GM18511 (cell line): Measurements from ENCODE around the gene TPD52L1.
"Not testable (repeated sequence)": the region's sequence is repeated elsewhere in the genome, so short reads cannot be mapped to it uniquely, and the experiment has no call there.

ENCODE experiments used
- ATAC-seq: cut with Tn5 transposase; IDR thresholded peaks from one replicate; pipeline ENCODE4 v1.9.1; 2021; ENCODE audit warnings: mild to moderate bottlenecking, moderate library complexity; ENCODE audit not compliant: unreplicated experiment

TPD52L1 gene, protein sequence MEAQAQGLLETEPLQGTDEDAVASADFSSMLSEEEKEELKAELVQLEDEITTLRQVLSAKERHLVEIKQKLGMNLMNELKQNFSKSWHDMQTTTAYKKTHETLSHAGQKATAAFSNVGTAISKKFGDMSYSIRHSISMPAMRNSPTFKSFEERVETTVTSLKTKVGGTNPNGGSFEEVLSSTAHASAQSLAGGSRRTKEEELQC

GRCh38 chr6:125153391-125154117, at the start of gene TPD52L1:
Gene TPD52L1, plus strand, starts transcription at chr6:125153773. Its CDS starts 179 bp downstream, at chr6:125153952.
- ATAC-seq, result peak; percentile 98

- ATAC-seq, result no peak
These were observed 49.1 kb upstream of the TPD52L1 start for GRCh38 chr6:125104425-125104824.

- no peak for ATAC-seq
These were observed 46.5 kb upstream of the TPD52L1 start for GRCh38 chr6:125107048-125107447.

DNA sequence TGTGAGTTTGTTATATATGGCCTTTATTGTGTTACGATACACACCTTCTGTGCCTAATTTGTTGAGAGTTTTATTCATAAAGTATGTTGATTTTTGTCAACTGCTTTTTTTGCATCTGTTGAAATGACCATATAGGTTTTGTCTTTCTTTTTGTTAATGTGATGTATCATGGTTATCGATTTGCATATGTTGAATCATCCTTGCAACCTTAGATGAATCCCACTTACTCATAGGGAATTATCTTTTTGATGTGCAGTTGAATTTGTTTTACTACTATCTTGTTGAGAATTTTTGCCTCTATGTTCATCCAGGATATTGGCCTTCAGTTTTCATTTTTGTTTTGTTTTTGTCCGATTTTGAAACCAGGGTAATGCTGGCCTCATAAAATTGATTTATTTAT, 45.7 kb upstream of the TPD52L1 start:
- ATAC-seq, result no peak

DNA sequence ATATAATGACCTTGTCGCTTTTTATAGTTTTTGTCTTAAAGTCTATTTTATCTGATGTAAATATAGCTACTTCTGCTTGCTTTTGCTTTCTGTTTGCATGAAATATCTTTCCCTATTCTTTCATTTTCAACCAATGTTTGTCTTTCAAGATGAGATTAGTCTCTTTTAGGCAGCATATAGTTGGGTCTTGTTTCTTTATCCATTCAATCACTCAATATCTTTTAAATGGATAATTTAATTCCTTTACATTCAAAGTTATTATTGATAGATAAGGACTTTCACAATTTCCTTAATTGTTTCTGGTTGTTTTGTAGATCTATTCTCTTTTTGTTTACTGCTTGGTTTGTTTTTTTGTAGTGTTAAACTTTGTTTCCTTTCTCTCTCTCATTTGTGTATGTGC, 43.5 kb upstream of the TPD52L1 start:
- no peak for ATAC-seq

- no peak for ATAC-seq
These were observed 42.2 kb upstream of the TPD52L1 start for GRCh38 chr6:125111219-125111983.

DNA sequence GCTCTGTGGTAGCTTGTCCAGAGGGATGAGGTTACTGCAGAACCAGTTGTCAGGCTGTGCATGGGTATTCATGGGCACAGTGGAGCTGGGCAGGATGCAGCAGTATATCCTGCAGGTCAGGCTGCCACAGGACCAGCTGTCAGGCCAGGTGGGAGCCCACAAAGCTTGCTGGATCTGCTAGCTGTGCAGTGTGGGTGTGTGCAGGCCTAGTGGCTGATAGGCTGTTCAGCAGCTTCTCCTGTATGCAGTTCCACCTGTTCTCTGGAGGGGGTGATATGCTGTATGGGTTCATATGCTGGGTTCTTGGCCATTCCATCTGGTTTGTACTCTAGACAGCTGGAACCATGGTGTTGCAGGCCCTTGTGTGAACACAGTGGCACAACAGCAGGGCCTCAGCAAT, 40.6 kb upstream of the TPD52L1 start:
- no peak for ATAC-seq

GRCh38 chr6:125114248-125114858, 39.2 kb upstream of the TPD52L1 start:
- ATAC-seq, result peak; percentile 81

- no peak for ATAC-seq
These were observed 37.4 kb upstream of the TPD52L1 start for GRCh38 chr6:125116170-125116569.

- ATAC-seq, result no peak
These were observed 36.9 kb upstream of the TPD52L1 start for GRCh38 chr6:125116710-125117109.

DNA sequence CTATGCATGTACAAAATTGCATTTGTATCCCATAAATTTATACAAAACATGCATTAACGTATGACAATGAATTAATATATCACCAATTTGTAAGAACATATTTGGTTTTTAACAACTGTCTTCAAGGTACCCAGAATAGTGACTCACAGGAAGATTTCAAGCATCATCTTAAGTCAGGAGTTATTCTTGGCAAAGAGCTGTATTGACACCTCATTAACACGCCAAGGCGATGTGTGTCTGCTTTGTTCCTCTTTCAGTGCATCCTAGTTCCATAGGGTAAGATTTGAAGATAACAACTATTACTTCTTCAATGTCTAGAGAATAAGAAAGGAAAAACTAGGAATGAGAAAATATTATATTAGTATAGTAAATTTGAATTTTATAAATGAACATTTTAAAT, 35.8 kb upstream of the TPD52L1 start:
- ATAC-seq, result no peak

- no peak for ATAC-seq
These were observed 33.5 kb upstream of the TPD52L1 start for GRCh38 chr6:125120054-125120590.

DNA sequence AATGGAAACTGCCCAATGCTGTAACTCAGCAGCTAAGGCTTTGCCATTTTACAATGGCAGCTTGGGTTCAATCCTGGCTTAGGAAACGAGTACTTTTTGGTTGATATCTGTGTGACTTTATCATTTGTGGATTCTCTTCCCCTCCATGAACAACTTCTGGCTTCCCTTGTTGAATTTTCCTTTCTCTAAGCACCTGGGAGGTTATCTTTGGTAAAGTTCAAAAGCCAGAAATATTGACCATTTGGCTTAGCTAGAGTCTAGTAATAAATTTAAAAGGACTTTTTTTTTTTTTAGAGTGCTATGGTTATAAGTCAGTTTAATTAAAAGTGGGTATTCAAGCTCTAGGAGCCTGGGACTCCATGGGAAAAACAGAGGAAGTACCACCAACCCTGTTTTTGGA, 31.7 kb upstream of the TPD52L1 start:
- ATAC-seq, result no peak

- no peak for ATAC-seq
These were observed 30.5 kb upstream of the TPD52L1 start for GRCh38 chr6:125123051-125123450.

- no peak for ATAC-seq
These were observed 30.0 kb upstream of the TPD52L1 start for GRCh38 chr6:125123468-125124048.

DNA sequence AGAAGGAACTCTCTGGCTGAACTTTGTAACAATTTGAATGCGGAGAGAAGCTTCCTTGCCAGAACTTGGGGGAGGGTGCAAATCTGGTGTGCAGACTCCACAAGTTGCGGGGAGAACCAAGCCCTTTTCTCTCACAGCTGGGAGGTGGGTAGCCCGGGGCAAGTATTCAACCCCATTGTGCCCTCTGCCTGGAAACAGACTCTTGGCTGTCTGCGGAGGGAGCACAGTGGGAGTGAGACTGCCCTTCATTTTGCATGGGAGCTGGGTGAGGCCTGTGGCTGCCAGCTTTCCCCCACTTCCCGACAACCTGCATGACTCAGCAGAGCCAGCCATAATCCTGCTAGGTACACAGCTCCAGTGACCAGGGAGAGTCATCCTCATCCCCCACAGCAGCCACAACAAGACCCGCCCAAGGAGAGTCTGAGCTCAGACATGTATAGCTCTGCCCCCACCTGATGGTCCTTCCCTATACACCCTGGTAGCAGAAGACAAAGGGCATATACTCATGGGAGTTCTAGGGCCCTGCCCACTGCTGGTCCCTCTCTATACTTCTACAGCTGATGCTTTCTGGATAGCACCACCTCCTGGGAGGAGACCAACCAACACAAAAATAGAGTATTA, 29.4 kb upstream of the TPD52L1 start:
- no peak for ATAC-seq

DNA sequence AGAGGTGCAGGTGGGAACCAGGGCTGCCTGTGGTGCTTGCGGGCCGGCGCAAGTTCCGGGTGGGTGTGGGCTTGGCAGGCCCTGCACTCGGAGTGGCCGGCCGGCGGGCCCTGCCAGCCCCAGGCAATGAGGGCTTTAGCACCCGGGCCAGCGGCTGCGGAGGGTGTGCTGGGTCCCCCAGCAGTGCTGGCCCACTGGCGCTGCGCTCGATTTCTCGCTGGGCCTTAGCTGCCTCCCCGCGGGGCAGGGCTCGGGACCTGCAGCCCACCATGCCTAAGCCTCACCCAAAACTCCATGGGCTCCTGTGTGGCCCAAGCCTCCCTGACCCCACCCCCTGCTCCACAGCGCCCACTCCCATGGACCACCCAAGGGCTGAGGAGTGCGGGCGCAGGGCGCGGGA, 27.7 kb upstream of the TPD52L1 start:
- ATAC-seq, result not testable (repeated sequence)

GRCh38 chr6:125129354-125129753, 24.2 kb upstream of the TPD52L1 start:
- ATAC-seq, result no peak

- no peak for ATAC-seq
These were observed 21.5 kb upstream of the TPD52L1 start for GRCh38 chr6:125132058-125132457.

DNA sequence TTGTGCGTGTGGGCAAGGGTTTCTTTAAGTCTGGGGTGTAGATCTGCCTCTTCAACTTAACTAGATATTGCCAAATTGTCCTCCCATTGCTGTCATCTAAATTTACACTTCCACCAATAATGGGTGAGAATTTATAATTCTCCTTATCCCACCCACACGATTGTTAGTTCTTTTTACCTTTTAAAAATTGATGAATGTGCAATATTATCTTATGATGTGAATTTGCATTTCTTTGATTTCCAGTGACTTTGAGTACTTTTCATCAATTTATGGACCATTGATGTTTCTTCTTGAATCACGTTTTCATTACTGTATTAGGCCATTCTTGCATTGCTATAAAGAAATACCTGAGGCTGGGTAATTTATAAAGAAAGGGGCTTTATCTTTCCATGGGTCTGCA, 17.2 kb upstream of the TPD52L1 start:
- no peak for ATAC-seq
